IMR-90 (cell line): ENCODE data around the gene RAB3A. TPM values are rescaled to one million over a fixed set of nuclear protein-coding genes. Genes with fewer than 3 reads are reported as not detected.

Experiments
- ATAC-seq: fragments of 200-7000 bp; cut with Tn5 transposase; 2 replicates; pipeline ENCODE4 v1.9.1; 2020; ENCODE audit warnings: low read depth, mild to moderate bottlenecking, moderate library complexity
- BruUV-seq: library from RNA; stranded (reverse); fragments of 400-500 nt; replicated peaks from 2 replicates; lab custom pipeline; 2021; lab: Mats Ljungman, UMichigan
- CTCF ChIA-PET: fragments of 300-600 bp; formaldehyde crosslinking; extraction: SDS; loops from one replicate; lab custom pipeline; 2021; ENCODE audit warnings: antibody characterized with exemption; lab: Yijun Ruan, JAX
- POLR2A ChIA-PET: fragments of 300-600 bp; sonication (Branson Sonifier 250); formaldehyde crosslinking; loops from one replicate; lab custom pipeline; 2022; ENCODE audit warnings: antibody characterized with exemption; ENCODE audit not compliant: unreplicated experiment; lab: Charles Lee
- DNase-seq: peaks from one replicate; pipeline ENCODE4 v3.0.0; 2013
- H2AFZ ChIP-seq: replicated peaks from 2 replicates; pipeline ENCODE3; 2013; ENCODE audit warnings: low read length, mild to moderate bottlenecking; ENCODE audit not compliant: poor library complexity
- H2AK5ac ChIP-seq: 2 replicates; pipeline ENCODE4 v1.6.1; 2013; ENCODE audit warnings: low read depth, low read length, inconsistent platforms
- H2AK9ac ChIP-seq: replicated peaks from 2 replicates; pipeline ENCODE3; 2013; ENCODE audit warnings: mild to moderate bottlenecking, low read depth, low read length, moderate library complexity; ENCODE audit not compliant: poor library complexity
- H2BK120ac ChIP-seq: 2 replicates; pipeline ENCODE4 v1.6.1; 2013; ENCODE audit warnings: low read depth, low read length, inconsistent platforms
- H2BK15ac ChIP-seq: 3 replicates; pipeline ENCODE4 v1.6.1; 2013; ENCODE audit warnings: low read depth, low read length, inconsistent platforms
- H2BK20ac ChIP-seq: 2 replicates; pipeline ENCODE4 v1.6.1; 2013; ENCODE audit warnings: low read depth, mild to moderate bottlenecking, inconsistent platforms, low read length, moderate library complexity
- H2BK5ac ChIP-seq: 2 replicates; pipeline ENCODE4 v1.6.1; 2013; ENCODE audit warnings: mild to moderate bottlenecking, low read depth, low read length, inconsistent platforms; ENCODE audit not compliant: poor library complexity, severe bottlenecking
- H3K14ac ChIP-seq: replicated peaks from 2 replicates; pipeline ENCODE4 v1.6.1; 2013; ENCODE audit warnings: low read depth, low read length, inconsistent platforms
- H3K18ac ChIP-seq: 2 replicates; pipeline ENCODE4 v1.6.1; 2013; ENCODE audit warnings: low read depth, low read length, control low read depth
- H3K23ac ChIP-seq: 2 replicates; pipeline ENCODE4 v1.6.1; 2013; ENCODE audit warnings: low read depth, low read length, inconsistent platforms
- H3K27ac ChIP-seq: 2 replicates; pipeline ENCODE4 v1.5.1; 2013; ENCODE audit warnings: mild to moderate bottlenecking, control low read depth, low read length; ENCODE audit not compliant: insufficient read depth
- H3K27me3 ChIP-seq: 2 replicates; pipeline ENCODE4 v1.6.1; 2013; ENCODE audit warnings: low read length; ENCODE audit not compliant: control insufficient read depth, insufficient read depth
- H3K36me3 ChIP-seq: 2 replicates; pipeline ENCODE4 v1.6.1; 2013; ENCODE audit warnings: low read length, mixed read lengths; ENCODE audit not compliant: control insufficient read depth, insufficient read depth
- H3K4ac ChIP-seq: 2 replicates; pipeline ENCODE4 v1.6.1; 2013; ENCODE audit warnings: low read depth, low read length, inconsistent platforms
- H3K4me1 ChIP-seq: 2 replicates; pipeline ENCODE4 v1.6.1; 2013; ENCODE audit warnings: low read length, mixed read lengths; ENCODE audit not compliant: control insufficient read depth, insufficient read depth
- H3K4me2 ChIP-seq: 2 replicates; pipeline ENCODE4 v1.6.1; 2013; ENCODE audit warnings: low read depth, mild to moderate bottlenecking, control low read depth, low read length, moderate library complexity
- H3K4me3 ChIP-seq: 2 replicates; pipeline ENCODE4 v1.5.1; 2013; ENCODE audit warnings: low read depth, mild to moderate bottlenecking, control low read depth, low read length, moderate library complexity; ENCODE audit not compliant: insufficient read depth
- H3K56ac ChIP-seq: 2 replicates; pipeline ENCODE4 v1.6.1; 2013; ENCODE audit warnings: low read length, inconsistent platforms; ENCODE audit not compliant: insufficient read depth; ENCODE audit errors: extremely low read depth
- H3K79me1 ChIP-seq, 2 experiments: 2 replicates each; pipeline ENCODE4 v1.6.1; 2013; ENCODE audit warnings: low read length in 2 of 2, inconsistent platforms in 1 of 2, low read depth in 1 of 2
- H3K9ac ChIP-seq: 2 replicates; pipeline ENCODE4 v1.6.1; 2013; ENCODE audit warnings: low read depth, low read length, control low read depth
- H3K9me1 ChIP-seq: 2 replicates; pipeline ENCODE4 v1.6.1; 2013; ENCODE audit warnings: low read length, inconsistent platforms; ENCODE audit not compliant: insufficient read depth
- H3K9me3 ChIP-seq: 2 replicates; pipeline ENCODE4 v1.6.1; 2013; ENCODE audit warnings: low read length; ENCODE audit not compliant: control insufficient read depth, insufficient read depth
- H4K20me1 ChIP-seq: 2 replicates; pipeline ENCODE4 v1.6.1; 2013; ENCODE audit warnings: low read length, inconsistent platforms; ENCODE audit not compliant: insufficient read depth
- H4K5ac ChIP-seq: 2 replicates; pipeline ENCODE4 v1.6.1; 2013; ENCODE audit warnings: mild to moderate bottlenecking, low read depth, low read length, control low read depth
- H4K8ac ChIP-seq, 2 experiments: 2 replicates each; pipeline ENCODE4 v1.6.1; 2013; ENCODE audit warnings: low read depth in 2 of 2, low read length in 2 of 2, control low read depth in 1 of 2, inconsistent platforms in 1 of 2
- H4K91ac ChIP-seq: 2 replicates; pipeline ENCODE4 v1.6.1; 2013; ENCODE audit warnings: low read depth, low read length, inconsistent platforms; ENCODE audit not compliant: insufficient read depth
- BHLHE40 ChIP-seq: fragments of 150-350 bp; IDR thresholded peaks from 2 replicates; pipeline ENCODE4 v1.6.1; 2016; ENCODE audit warnings: mild to moderate bottlenecking, low read depth, low read length
- CEBPB ChIP-seq: IDR thresholded peaks from 2 replicates; pipeline ENCODE4 v1.6.1; 2012; ENCODE audit warnings: low read depth, low read length, improper control_type of control experiment
- CHD1 ChIP-seq: IDR thresholded peaks from 2 replicates; pipeline ENCODE4 v1.6.1; 2012; ENCODE audit warnings: low read depth, low read length, improper control_type of control experiment
- FOS ChIP-seq: fragments of 150-350 bp; IDR thresholded peaks from 2 replicates; pipeline ENCODE4 v1.6.1; 2016; ENCODE audit warnings: low read depth, low read length
- MAFK ChIP-seq: IDR thresholded peaks from 2 replicates; pipeline ENCODE4 v1.6.1; 2012; ENCODE audit warnings: low read depth, low read length, improper control_type of control experiment
- MAZ ChIP-seq: IDR thresholded peaks from 2 replicates; pipeline ENCODE4 v1.6.1; 2012; ENCODE audit warnings: low read depth, mild to moderate bottlenecking, low read length, improper control_type of control experiment, moderate library complexity, borderline replicate concordance
- MXI1 ChIP-seq: IDR thresholded peaks from 2 replicates; pipeline ENCODE4 v1.6.1; 2012; ENCODE audit warnings: low read depth, mild to moderate bottlenecking, low read length, moderate library complexity, borderline replicate concordance
- NFE2L2 ChIP-seq: fragments of 150-350 bp; IDR thresholded peaks from 2 replicates; pipeline ENCODE4 v1.6.1; 2016; ENCODE audit warnings: low read depth, mild to moderate bottlenecking, low read length
- POLR2A ChIP-seq: IDR thresholded peaks from 2 replicates; pipeline ENCODE4 v1.6.1; 2012; ENCODE audit warnings: mild to moderate bottlenecking, low read depth, low read length
- RAD21 ChIP-seq: IDR thresholded peaks from 2 replicates; pipeline ENCODE4 v1.6.1; 2012; ENCODE audit warnings: low read length, improper control_type of control experiment
- RCOR1 ChIP-seq: IDR thresholded peaks from 2 replicates; pipeline ENCODE4 v1.6.1; 2012; ENCODE audit warnings: mild to moderate bottlenecking, low read length, improper control_type of control experiment; ENCODE audit not compliant: insufficient replicate concordance
- RFX5 ChIP-seq: IDR thresholded peaks from 2 replicates; pipeline ENCODE4 v1.8.0; 2012; ENCODE audit warnings: low read depth, mild to moderate bottlenecking, low read length, moderate library complexity
- SMC3 ChIP-seq: fragments of 150-350 bp; IDR thresholded peaks from 2 replicates; pipeline ENCODE4 v1.6.1; 2016; ENCODE audit warnings: low read depth, mild to moderate bottlenecking, antibody characterized with exemption, low read length, moderate library complexity
- WGBS, 2 experiments: methylation state at CpG; one replicate each; pipeline versions ENCODE4 v1.1.5 to v1.1.7; 2013; ENCODE audit warnings: missing lambda C conversion rate in 2 of 2; ENCODE audit not compliant: insufficient read length in 1 of 2; ENCODE audit errors: extremely low coverage in 2 of 2; 5-methylcytosine and 5-hydroxymethylcytosine counted together
- dilution Hi-C: fragments of 300-500 bp; cut with HindIII; formaldehyde crosslinking; loops from one replicate; pipeline ENCODE4 v1.14.3; 2018; ENCODE audit warnings: low sequenced_read_pairs; ENCODE audit not compliant: unreplicated experiment
- in situ Hi-C: fragments of 300-500 bp; cut with MboI; formaldehyde crosslinking; loops from 3 replicates; pipeline ENCODE4 v1.14.3; 2019; ENCODE audit warnings: low sequenced_read_pairs, inconsistent platforms, mixed read lengths
- intact Hi-C: fragments of 100-400 bp; cut with micrococcal nuclease; formaldehyde crosslinking; loops from 2 replicates; pipeline ENCODE4 v1.10.0; 2022
- polyA plus RNA-seq, 3 experiments: library from polyadenylated mRNA; depleted of rRNA; stranded (reverse); fragments of >200 nt; gene quantifications; 2 replicates each; pipeline ENCODE4 v1.2.3, GENCODE V29; 2012; ENCODE audit warnings: low replicate concordance in 1 of 3
- total RNA-seq: library from RNA; depleted of rRNA; stranded (reverse); fragments of >200 nt; gene quantifications from 2 replicates; pipeline ENCODE4 v1.2.3, GENCODE V29; 2012
- TF ChIP-seq, protein P1 (sequence below): fragments of 150-350 bp; IDR thresholded peaks from 2 replicates; pipeline ENCODE4 v1.6.1; 2016; ENCODE audit warnings: low read depth, mild to moderate bottlenecking, low read length, moderate library complexity, borderline replicate concordance
- TF ChIP-seq, protein P2 (sequence below): fragments of 150-350 bp; IDR thresholded peaks from 2 replicates; pipeline ENCODE4 v1.6.1; 2017; ENCODE audit warnings: mild to moderate bottlenecking, antibody characterized with exemption, low read length, low read depth
- TF ChIP-seq, protein P3 (sequence below): conservative IDR thresholded peaks from 2 replicates; pipeline ENCODE4 v1.5.1; 2012; ENCODE audit warnings: mild to moderate bottlenecking, low read depth, low read length, improper control_type of control experiment

The RAB3A gene
- total and polyA plus RNA-seq, 2 of the 4 experiments (the other 2 are of a cell fraction): 3.0 to 13.6 TPM

GRCh38 chr19:18149596-18149975, 54.3 kb downstream of the RAB3A start:
- Histone ChIP-seq H2AK5ac (no peak overlapping the region), H2BK20ac (no peak overlapping the region), H3K4me1 (peaks cover 10% of the 10 kb centered on the region), H3K79me1 (peaks cover 10 to 18% of the 10 kb centered on the region in 2 experiments; a peak in 3 of 4 replicates), H3K9ac (no peak overlapping the region), H3K9me3 (no peaks in the 10 kb centered on the region), H3K27me3 (no peaks in the 10 kb centered on the region), H3K27ac (no peak overlapping the region), H3K23ac (no peak overlapping the region), H4K5ac (no peak overlapping the region), H3K56ac (no peak overlapping the region), H3K36me3 (peaks cover 24% of the 10 kb centered on the region), H3K4me3 (no peak overlapping the region), H3K14ac (no peak overlapping the region), H3K18ac (no peak overlapping the region), H2BK5ac (no peak overlapping the region), H3K4me2 (no peak overlapping the region), H2BK120ac (no peak overlapping the region), H2AFZ (no peak overlapping the region), H3K4ac (no peak overlapping the region), H3K9me1 (peaks cover 9% of the 10 kb centered on the region), H4K8ac (no peak overlapping the region), H4K20me1 (peaks cover 14% of the 10 kb centered on the region), H2BK15ac (no peak overlapping the region), H2AK9ac (no peak overlapping the region), H4K91ac (no peak overlapping the region)
- dilution Hi-C loops (no loop called here), in situ Hi-C loops (no loop called here), intact Hi-C loops (no loop called here)
- ATAC-seq (no peak), DNase-seq (no peak)
- POLR2A ChIA-PET: no interaction called here
- TF ChIP-seq RAD21 (no peak), CEBPB (no peak), RCOR1 (no peak), CHD1 (no peak), NFE2L2 (no peak), MAZ (no peak), SMC3 (no peak), MXI1 (no peak), POLR2A (no peak), FOS (no peak), RFX5 (no peak), BHLHE40 (no peak), MAFK (no peak)
- TF ChIP-seq, protein P1, sequence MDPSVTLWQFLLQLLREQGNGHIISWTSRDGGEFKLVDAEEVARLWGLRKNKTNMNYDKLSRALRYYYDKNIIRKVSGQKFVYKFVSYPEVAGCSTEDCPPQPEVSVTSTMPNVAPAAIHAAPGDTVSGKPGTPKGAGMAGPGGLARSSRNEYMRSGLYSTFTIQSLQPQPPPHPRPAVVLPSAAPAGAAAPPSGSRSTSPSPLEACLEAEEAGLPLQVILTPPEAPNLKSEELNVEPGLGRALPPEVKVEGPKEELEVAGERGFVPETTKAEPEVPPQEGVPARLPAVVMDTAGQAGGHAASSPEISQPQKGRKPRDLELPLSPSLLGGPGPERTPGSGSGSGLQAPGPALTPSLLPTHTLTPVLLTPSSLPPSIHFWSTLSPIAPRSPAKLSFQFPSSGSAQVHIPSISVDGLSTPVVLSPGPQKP: no peak
- TF ChIP-seq, protein P2, sequence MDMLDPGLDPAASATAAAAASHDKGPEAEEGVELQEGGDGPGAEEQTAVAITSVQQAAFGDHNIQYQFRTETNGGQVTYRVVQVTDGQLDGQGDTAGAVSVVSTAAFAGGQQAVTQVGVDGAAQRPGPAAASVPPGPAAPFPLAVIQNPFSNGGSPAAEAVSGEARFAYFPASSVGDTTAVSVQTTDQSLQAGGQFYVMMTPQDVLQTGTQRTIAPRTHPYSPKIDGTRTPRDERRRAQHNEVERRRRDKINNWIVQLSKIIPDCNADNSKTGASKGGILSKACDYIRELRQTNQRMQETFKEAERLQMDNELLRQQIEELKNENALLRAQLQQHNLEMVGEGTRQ: no peak
- TF ChIP-seq, protein P3, sequence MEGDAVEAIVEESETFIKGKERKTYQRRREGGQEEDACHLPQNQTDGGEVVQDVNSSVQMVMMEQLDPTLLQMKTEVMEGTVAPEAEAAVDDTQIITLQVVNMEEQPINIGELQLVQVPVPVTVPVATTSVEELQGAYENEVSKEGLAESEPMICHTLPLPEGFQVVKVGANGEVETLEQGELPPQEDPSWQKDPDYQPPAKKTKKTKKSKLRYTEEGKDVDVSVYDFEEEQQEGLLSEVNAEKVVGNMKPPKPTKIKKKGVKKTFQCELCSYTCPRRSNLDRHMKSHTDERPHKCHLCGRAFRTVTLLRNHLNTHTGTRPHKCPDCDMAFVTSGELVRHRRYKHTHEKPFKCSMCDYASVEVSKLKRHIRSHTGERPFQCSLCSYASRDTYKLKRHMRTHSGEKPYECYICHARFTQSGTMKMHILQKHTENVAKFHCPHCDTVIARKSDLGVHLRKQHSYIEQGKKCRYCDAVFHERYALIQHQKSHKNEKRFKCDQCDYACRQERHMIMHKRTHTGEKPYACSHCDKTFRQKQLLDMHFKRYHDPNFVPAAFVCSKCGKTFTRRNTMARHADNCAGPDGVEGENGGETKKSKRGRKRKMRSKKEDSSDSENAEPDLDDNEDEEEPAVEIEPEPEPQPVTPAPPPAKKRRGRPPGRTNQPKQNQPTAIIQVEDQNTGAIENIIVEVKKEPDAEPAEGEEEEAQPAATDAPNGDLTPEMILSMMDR: no peak
- CTCF ChIA-PET: no interaction called here
- 100% methylated on average over 6 of the region's 16 CpGs; no CpG with 5 or more reads in 1 of the 2 experiments for WGBS, 2 experiments
- no TSS peak for BruUV-seq
